BLaER1 treated with 17β-estradiol and CSF1 and Interleukin-3, amounts not matched to agents 10 nM and 100 nM (cell line): ENCODE data around the gene TDP1.
"Not testable (repeated sequence)": the region's sequence is repeated elsewhere in the genome, so short reads cannot be mapped to it uniquely, and the experiment has no call there.

Source experiments
- H3K27ac ChIP-seq, 11 experiments: shearing (Covaris generic); formaldehyde crosslinking; 2 replicates each; pipeline ENCODE4 v1.8.1; 2022
- H3K27me3 ChIP-seq, 11 experiments: shearing (Covaris generic); formaldehyde crosslinking; 2 replicates each; pipeline ENCODE4 v1.8.1; 2022
- H3K36me3 ChIP-seq, 11 experiments: shearing (Covaris generic); formaldehyde crosslinking; 2 replicates each; pipeline ENCODE4 v1.8.1; 2022
- H3K4me1 ChIP-seq, 10 experiments: shearing (Covaris generic); formaldehyde crosslinking; 2 replicates each; pipeline ENCODE4 v1.8.1; 2022
- H3K4me2 ChIP-seq, 11 experiments: shearing (Covaris generic); formaldehyde crosslinking; 2 replicates each; pipeline ENCODE4 v1.8.1; 2022
- H3K4me3 ChIP-seq, 10 experiments: shearing (Covaris generic); formaldehyde crosslinking; 2 replicates each; pipeline ENCODE4 v1.8.1; 2022
- H3K9ac ChIP-seq, 11 experiments: shearing (Covaris generic); formaldehyde crosslinking; 2 replicates each; pipeline ENCODE4 v1.8.1; 2022
- H3K9me3 ChIP-seq, 11 experiments: shearing (Covaris generic); formaldehyde crosslinking; replicated peaks in 1 of 11; 2 replicates each; pipeline ENCODE4 v1.8.1; 2022
- H4K20me1 ChIP-seq, 11 experiments: shearing (Covaris generic); formaldehyde crosslinking; 2 replicates each; pipeline ENCODE4 v1.8.1; 2022
- Cebpa-rat ChIP-seq, 11 experiments: shearing (Covaris generic); IDR thresholded peaks; 2 replicates each; pipeline ENCODE4 v1.8.1; 2022

TDP1 gene

GRCh38 chr14:90072350-90072749, 116.6 kb downstream of the TDP1 start:
- no peaks in the 10 kb centered on the region for H3K27me3 ChIP-seq
- H3K27ac ChIP-seq = no peak overlapping the region
- H3K4me3 ChIP-seq = no peak overlapping the region
- H3K9me3 ChIP-seq = no peaks in the 10 kb centered on the region
- peaks cover 0 to 62% (median 0%) of the 10 kb centered on the region in 11 experiments; a peak in 4 of 22 replicates for H4K20me1 ChIP-seq
- H3K36me3 ChIP-seq = peaks cover 0 to 39% (median 0%) of the 10 kb centered on the region in 11 experiments; a peak in 6 of 22 replicates
- no peak for TF ChIP-seq Cebpa-rat (IDR thresholded peaks at IDR 0.05)
- peaks cover 0 to 50% (median 0%) of the 10 kb centered on the region in 10 experiments; a peak in 6 of 20 replicates for H3K4me1 ChIP-seq
- peak overlapping the region in 3 of 11 experiments; percentile 3 to 37 (median 16); a peak in 2 of 22 replicates for H3K4me2 ChIP-seq
- no peak overlapping the region for H3K9ac ChIP-seq

GRCh38 chr14:90079576-90079975, 123.8 kb downstream of the TDP1 start:
- peak overlapping the region in 3 of 11 experiments; percentile 11 to 31 (median 18); a peak in 4 of 22 replicates for H3K27ac ChIP-seq
- no peaks in the 10 kb centered on the region for H3K27me3 ChIP-seq
- no peak overlapping the region for H3K4me3 ChIP-seq
- H3K4me1 ChIP-seq = peaks cover 0 to 84% (median 6%) of the 10 kb centered on the region in 10 experiments; a peak in 9 of 20 replicates
- peaks cover 0 to 38% (median 0%) of the 10 kb centered on the region in 11 experiments; a peak in 5 of 22 replicates for H3K36me3 ChIP-seq
- H4K20me1 ChIP-seq = peaks cover 0 to 14% (median 0%) of the 10 kb centered on the region in 11 experiments; a peak in 4 of 22 replicates
- H3K4me2 ChIP-seq = peak overlapping the region in 3 of 11 experiments; percentile 44 to 85 (median 69); a peak in 6 of 22 replicates
- peaks cover 0 to 31% (median 0%) of the 10 kb centered on the region in 11 experiments; a peak in 8 of 22 replicates for H3K9me3 ChIP-seq
- H3K9ac ChIP-seq = 0 out of 22 replicates have a peak overlapping the region, but pooled peaks of 1 of the 11 experiments have one; percentile 17
- TF ChIP-seq Cebpa-rat (IDR thresholded peaks at IDR 0.05) = no peak

GRCh38 chr14:90087433-90087832, 131.7 kb downstream of the TDP1 start:
- peak in 10 of 11 experiments; percentile 66 to 100 (median 98); a peak in 19 of 22 replicates for TF ChIP-seq Cebpa-rat (IDR thresholded peaks at IDR 0.05)
- H3K4me3 ChIP-seq = peak overlapping the region in 1 of 10 experiments; percentile 3; a peak in 1 of 20 replicates
- peaks cover 0 to 94% (median 41%) of the 10 kb centered on the region in 10 experiments; a peak in 14 of 20 replicates for H3K4me1 ChIP-seq
- no peaks in the 10 kb centered on the region for H3K27me3 ChIP-seq
- H3K9me3 ChIP-seq = peaks cover 5 to 43% (median 19%) of the 10 kb centered on the region in 11 experiments
- H3K9ac ChIP-seq = peak overlapping the region in 8 of 11 experiments; percentile 52 to 85 (median 77); a peak in 14 of 22 replicates
- no peaks in the 10 kb centered on the region for H4K20me1 ChIP-seq
- H3K36me3 ChIP-seq = peaks cover 0 to 28% (median 0%) of the 10 kb centered on the region in 11 experiments; a peak in 7 of 22 replicates
- peak overlapping the region in 10 of 11 experiments; percentile 58 to 97 (median 88); a peak in 20 of 22 replicates for H3K27ac ChIP-seq
- peak overlapping the region in 8 of 11 experiments; percentile 10 to 89 (median 76); a peak in 13 of 22 replicates for H3K4me2 ChIP-seq

GRCh38 chr14:90088176-90088575, 132.4 kb downstream of the TDP1 start:
- peak overlapping the region in 8 of 11 experiments; percentile 10 to 89 (median 76); a peak in 14 of 22 replicates for H3K4me2 ChIP-seq
- TF ChIP-seq Cebpa-rat (IDR thresholded peaks at IDR 0.05) = no peak

GRCh38 chr14:90089486-90089885, 133.8 kb downstream of the TDP1 start:
- H3K27me3 ChIP-seq, H4K20me1 ChIP-seq: not testable (repeated sequence)
- H3K4me2 ChIP-seq = peak overlapping the region in 5 of 11 experiments; percentile 75 to 89 (median 82); a peak in 9 of 22 replicates
- H3K27ac ChIP-seq = peak overlapping the region in 6 of 11 experiments; percentile 88 to 97 (median 95); a peak in 12 of 22 replicates
- H3K36me3 ChIP-seq = peaks cover 0 to 30% (median 0%) of the 10 kb centered on the region in 11 experiments; a peak in 6 of 22 replicates
- H3K4me3 ChIP-seq = 0 out of 20 replicates have a peak overlapping the region, but pooled peaks of 1 of the 10 experiments have one; percentile 28
- H3K9me3 ChIP-seq = peaks cover 5 to 43% (median 18%) of the 10 kb centered on the region in 11 experiments
- H3K9ac ChIP-seq = peak overlapping the region in 2 of 11 experiments; percentile 85; a peak in 2 of 22 replicates
- H3K4me1 ChIP-seq = peaks cover 0 to 94% (median 49%) of the 10 kb centered on the region in 10 experiments; a peak in 14 of 20 replicates

More at GRCh38 chr14:90088176-90088575, 132.4 kb downstream of the TDP1 start:
- Histone ChIP-seq H3K9ac (peak overlapping the region in 8 of 11 experiments; percentile 52 to 85 (median 77); a peak in 14 of 22 replicates), H3K4me3 (peak overlapping the region in 2 of 10 experiments; percentile 3 to 22; a peak in 3 of 20 replicates), H3K27ac (peak overlapping the region; percentile 29 to 97 (median 88); a peak in 21 of 22 replicates), H4K20me1 (no peaks in the 10 kb centered on the region), H3K27me3 (no peaks in the 10 kb centered on the region), H3K36me3 (peaks cover 0 to 30% (median 0%) of the 10 kb centered on the region in 11 experiments; a peak in 6 of 22 replicates), H3K9me3 (peaks cover 5 to 43% (median 18%) of the 10 kb centered on the region in 11 experiments), H3K4me1 (peaks cover 0 to 94% (median 43%) of the 10 kb centered on the region in 10 experiments; a peak in 14 of 20 replicates)

- Histone ChIP-seq H3K4me1 (peaks cover 0 to 97% (median 43%) of the 10 kb centered on the region in 10 experiments; a peak in 14 of 20 replicates), H3K27ac (peak overlapping the region in 3 of 11 experiments; percentile 95 to 97 (median 96); a peak in 5 of 22 replicates), H3K36me3 (peaks cover 0 to 46% (median 0%) of the 10 kb centered on the region in 11 experiments; a peak in 7 of 22 replicates), H3K27me3 (no peaks in the 10 kb centered on the region), H3K9me3 (peaks cover 5 to 58% (median 18%) of the 10 kb centered on the region in 11 experiments), H3K4me3 (no peak overlapping the region), H4K20me1 (no peaks in the 10 kb centered on the region), H3K4me2 (peak overlapping the region in 3 of 11 experiments; percentile 24 to 82 (median 65); a peak in 5 of 22 replicates), H3K9ac (no peak overlapping the region)
- no peak for TF ChIP-seq Cebpa-rat (IDR thresholded peaks at IDR 0.05)
Measured at GRCh38 chr14:90091393-90091792, 135.7 kb downstream of the TDP1 start.

- peaks cover 0 to 67% (median 0%) of the 10 kb centered on the region in 11 experiments; a peak in 7 of 22 replicates for H3K36me3 ChIP-seq
- H3K9me3 ChIP-seq = peaks cover 5 to 67% (median 18%) of the 10 kb centered on the region in 11 experiments
- no peak for TF ChIP-seq Cebpa-rat (IDR thresholded peaks at IDR 0.05)
- no peaks in the 10 kb centered on the region for H3K27me3 ChIP-seq
- no peak overlapping the region for H3K4me3 ChIP-seq
- H3K4me2 ChIP-seq = peak overlapping the region in 6 of 11 experiments; percentile 20 to 71 (median 65); a peak in 11 of 22 replicates
- peak overlapping the region in 7 of 11 experiments; percentile 8 to 95 (median 80); a peak in 14 of 22 replicates for H3K27ac ChIP-seq
- H3K9ac ChIP-seq = peak overlapping the region in 4 of 11 experiments; percentile 42 to 56 (median 50); a peak in 5 of 22 replicates
- no peaks in the 10 kb centered on the region for H4K20me1 ChIP-seq
- H3K4me1 ChIP-seq = peaks cover 0 to 90% (median 23%) of the 10 kb centered on the region in 10 experiments; a peak in 12 of 20 replicates
Measured at GRCh38 chr14:90093942-90094595, 138.3 kb downstream of the TDP1 start.
